Gastrocnemius medialis (tissue), 4 donors: ENCODE measurements around the gene SOX30. TPM values are rescaled to one million over a fixed set of nuclear protein-coding genes. Genes with fewer than 3 reads are reported as not detected.

Experiments used
- ATAC-seq, 2 donors: fragments of 150-250 bp; one replicate each; pipeline ENCODE4 v1.9.1; 2016
- DNase-seq, 2 donors: peaks; one replicate each; pipeline ENCODE4 v3.0.0-alpha.2; 2019
- H3K27ac ChIP-seq, 4 donors: fragments of 200-600 bp; sonication (generic); 1 replicate in 1 of 4; 2 replicates in 3 of 4; pipeline ENCODE4 v1.5.1; 2016 to 2018; ENCODE audit warnings: mild to moderate bottlenecking in 2 of 4, moderate library complexity in 1 of 4
- H3K27me3 ChIP-seq, 3 donors: fragments of 200-600 bp; sonication (generic) in 2 of 3; 1 replicate in 1 of 3; 2 replicates in 2 of 3; pipeline versions ENCODE4 v1.5.1 to v1.6.0; 2016 to 2019; ENCODE audit warnings: mild to moderate bottlenecking in 1 of 3, moderate library complexity in 1 of 3
- H3K36me3 ChIP-seq, 2 donors: fragments of 200-600 bp; sonication (generic) in 1 of 2; one replicate each; pipeline ENCODE4 v1.5.1; 2017 to 2018
- H3K4me1 ChIP-seq, 2 donors: fragments of 200-600 bp; sonication (generic) in 1 of 2; one replicate each; pipeline ENCODE4 v1.5.1; 2016 to 2017; ENCODE audit warnings: mild to moderate bottlenecking in 2 of 2
- H3K4me3 ChIP-seq, 4 donors: fragments of 200-600 bp; sonication (generic) in 3 of 4; 1 replicate in 1 of 4; 2 replicates in 3 of 4; pipeline ENCODE4 v1.5.1; 2016 to 2019; ENCODE audit warnings: mild to moderate bottlenecking in 2 of 4
- H3K9me3 ChIP-seq, 3 donors: fragments of 200-600 bp; sonication (generic) in 2 of 3; 1 replicate in 1 of 3; 2 replicates in 2 of 3; pipeline ENCODE4 v1.5.1; 2016 to 2019
- CTCF ChIP-seq, 5 experiments: fragments of 450-650 bp in 3 of 5; fragments of 200-600 bp in 2 of 5; sonication (generic) in 2 of 5; IDR thresholded peaks in 4 of 5; conservative IDR thresholded peaks in 1 of 5; 1 replicate in 4 of 5; 2 replicates in 1 of 5; pipeline ENCODE4 v1.5.1; 2016 to 2019; ENCODE audit warnings: antibody characterized with exemption in 5 of 5, mild to moderate bottlenecking in 3 of 5, moderate library complexity in 3 of 5
- POLR2A ChIP-seq, 2 donors: fragments of 450-650 bp; IDR thresholded peaks; one replicate each; pipeline ENCODE4 v1.6.1; 2017; ENCODE audit warnings: antibody characterized with exemption in 2 of 2, mild to moderate bottlenecking in 2 of 2, moderate library complexity in 2 of 2
- in situ Hi-C, 4 donors: fragments of 200-750 bp; cut with MboI; loops; one replicate each; pipeline versions ENCODE4 v1.15.0 to v1.8.0; 2017; ENCODE audit warnings: low sequenced_read_pairs in 4 of 4
- intact Hi-C: fragments of 100-400 bp; cut with DNase I; formaldehyde crosslinking; loops from one replicate; pipeline ENCODE4 v1.15.1; 2023; ENCODE audit warnings: low total_unique reads
- total RNA-seq, 4 donors: library from RNA; depleted of rRNA; stranded (reverse); fragments of >200 nt; gene quantifications; one replicate each; pipeline versions ENCODE4 v1.1.0 to v1.2.3, GENCODE V29; 2016

Gene SOX30
- total RNA-seq, 4 donors from 2014 or later: not detected

- intact Hi-C loops (no loop called here), in situ Hi-C loops (no loop called here)
- ATAC-seq (no peak), DNase-seq (no peak)
- Histone ChIP-seq H3K4me1 (no peaks in the 10 kb centered on the region), H3K36me3 (no peaks in the 10 kb centered on the region), H3K4me3 (no peak overlapping the region), H3K27me3 (no peaks in the 10 kb centered on the region), H3K27ac (no peak overlapping the region), H3K9me3 (peaks cover 0 to 9% (median 0%) of the 10 kb centered on the region in 3 donors)
- TF ChIP-seq POLR2A (IDR thresholded peaks at IDR 0.05) (no peak), CTCF (IDR thresholded peaks at IDR 0.05 in 4 of 5, conservative IDR thresholded peaks at IDR 0.05 in 1 of 5) (no peak)
Observed at GRCh38 chr5:157630341-157630740, 21.9 kb downstream of the SOX30 start.

GRCh38 chr5:157626831-157627230 is 25.4 kb downstream of the SOX30 start:
- no peak for TF ChIP-seq POLR2A (IDR thresholded peaks at IDR 0.05)
- TF ChIP-seq CTCF (IDR thresholded peaks at IDR 0.05 in 4 of 5, conservative IDR thresholded peaks at IDR 0.05 in 1 of 5): no peak
- H3K27me3 ChIP-seq: no peaks in the 10 kb centered on the region
- DNase-seq (no peak), ATAC-seq (no peak)
- H3K4me1 ChIP-seq: no peaks in the 10 kb centered on the region
- intact Hi-C loops: no loop called here
- H3K36me3 ChIP-seq: no peaks in the 10 kb centered on the region
- no peak overlapping the region for H3K4me3 ChIP-seq
- in situ Hi-C loops: no loop called here
- peaks cover 0 to 9% (median 0%) of the 10 kb centered on the region in 3 donors for H3K9me3 ChIP-seq
- no peak overlapping the region for H3K27ac ChIP-seq

GRCh38 chr5:157624144-157624543 is 28.1 kb downstream of the SOX30 start:
- no peak for TF ChIP-seq CTCF (IDR thresholded peaks at IDR 0.05 in 4 of 5, conservative IDR thresholded peaks at IDR 0.05 in 1 of 5)
- TF ChIP-seq POLR2A (IDR thresholded peaks at IDR 0.05): no peak
- ATAC-seq: no peak
- Histone ChIP-seq H3K4me1 (no peaks in the 10 kb centered on the region), H3K4me3 (no peak overlapping the region), H3K36me3 (no peaks in the 10 kb centered on the region), H3K27me3 (no peaks in the 10 kb centered on the region), H3K9me3 (no peaks in the 10 kb centered on the region), H3K27ac (no peak overlapping the region)
- no peak for DNase-seq
- in situ Hi-C loops: no loop called here
- intact Hi-C loops: no loop called here

GRCh38 chr5:157620776-157621175 is 31.5 kb downstream of the SOX30 start:
- Histone ChIP-seq H3K9me3 (no peaks in the 10 kb centered on the region), H3K27me3 (no peaks in the 10 kb centered on the region), H3K36me3 (no peaks in the 10 kb centered on the region), H3K27ac (no peak overlapping the region), H3K4me1 (no peaks in the 10 kb centered on the region), H3K4me3 (no peak overlapping the region)
- DNase-seq: no peak
- intact Hi-C loops (no loop called here), in situ Hi-C loops (no loop called here)
- ATAC-seq: no peak
- TF ChIP-seq POLR2A (IDR thresholded peaks at IDR 0.05) (no peak), CTCF (IDR thresholded peaks at IDR 0.05 in 4 of 5, conservative IDR thresholded peaks at IDR 0.05 in 1 of 5) (no peak)

- Histone ChIP-seq H3K27me3 (no peaks in the 10 kb centered on the region), H3K4me1 (no peaks in the 10 kb centered on the region), H3K36me3 (no peaks in the 10 kb centered on the region), H3K27ac (no peak overlapping the region), H3K4me3 (no peak overlapping the region), H3K9me3 (no peaks in the 10 kb centered on the region)
- intact Hi-C loops: no loop called here
- DNase-seq (no peak), ATAC-seq (no peak)
- in situ Hi-C loops: no loop called here
- TF ChIP-seq POLR2A (IDR thresholded peaks at IDR 0.05) (no peak), CTCF (IDR thresholded peaks at IDR 0.05 in 4 of 5, conservative IDR thresholded peaks at IDR 0.05 in 1 of 5) (no peak)
Observed at GRCh38 chr5:157618191-157618765, 34.0 kb downstream of the SOX30 start.
